Endodermal cell (in vitro differentiated cells): Measurements from ENCODE around the gene IDE. TPM values are rescaled to one million over a fixed set of nuclear protein-coding genes. Genes with fewer than 3 reads are reported as not detected.
"Not testable (repeated sequence)": the region's sequence is repeated elsewhere in the genome, so short reads cannot be mapped to it uniquely, and the experiment has no call there.

Experiments used
- DNase-seq: peaks from one replicate; pipeline ENCODE4 v3.0.0-alpha.2; 2017
- H3K27ac ChIP-seq: 2 replicates; pipeline ENCODE4 v1.5.1; 2013; ENCODE audit warnings: mild to moderate bottlenecking, low read depth, low read length, moderate library complexity
- H3K27me3 ChIP-seq: 2 replicates; pipeline ENCODE4 v1.6.1; 2013; ENCODE audit warnings: mild to moderate bottlenecking, low read length, moderate library complexity; ENCODE audit not compliant: insufficient read depth, control insufficient read depth, poor library complexity, severe bottlenecking
- H3K36me3 ChIP-seq: 2 replicates; pipeline ENCODE4 v1.7.0; 2013; ENCODE audit warnings: mild to moderate bottlenecking, low read length, moderate library complexity; ENCODE audit not compliant: control insufficient read depth, insufficient read depth
- H3K4me1 ChIP-seq: one replicate; pipeline ENCODE4 v1.7.0; 2013; ENCODE audit warnings: low read length; ENCODE audit not compliant: control insufficient read depth, insufficient read depth
- H3K4me3 ChIP-seq: 2 replicates; pipeline ENCODE4 v1.5.1; 2013; ENCODE audit warnings: mild to moderate bottlenecking, low read length, moderate library complexity
- H3K9ac ChIP-seq: 2 replicates; pipeline ENCODE4 v1.6.1; 2013; ENCODE audit warnings: mild to moderate bottlenecking, low read length, moderate library complexity; ENCODE audit not compliant: poor library complexity, severe bottlenecking; ENCODE audit errors: extremely low read depth
- H3K9me3 ChIP-seq: 2 replicates; pipeline ENCODE4 v1.6.1; 2013; ENCODE audit warnings: mild to moderate bottlenecking, low read length, moderate library complexity; ENCODE audit not compliant: control insufficient read depth
- H3K27ac Mint-ChIP-seq: 2 replicates; pipeline ENCODE4 v1.8.0; 2020; ENCODE audit warnings: mixed read lengths
- H3K27me3 Mint-ChIP-seq: 2 replicates; pipeline ENCODE4 v1.8.0; 2021; ENCODE audit warnings: mild to moderate bottlenecking, mixed read lengths; ENCODE audit not compliant: insufficient read depth
- H3K36me3 Mint-ChIP-seq: 2 replicates; pipeline ENCODE4 v1.8.0; 2020; ENCODE audit warnings: low read depth, mixed read lengths
- H3K4me1 Mint-ChIP-seq: 2 replicates; pipeline ENCODE4 v1.8.0; 2020; ENCODE audit warnings: mixed read lengths
- H3K4me3 Mint-ChIP-seq: 2 replicates; pipeline ENCODE4 v1.8.0; 2020; ENCODE audit warnings: mild to moderate bottlenecking, moderate library complexity, mixed read lengths
- H3K9me3 Mint-ChIP-seq: 2 replicates; pipeline ENCODE4 v1.8.0; 2020; ENCODE audit warnings: mild to moderate bottlenecking, mixed read lengths
- WGBS, 2 experiments: methylation state at CpG; one replicate each; pipeline versions ENCODE4 v1.1.5 to v1.1.7; 2013; ENCODE audit warnings: missing lambda C conversion rate in 2 of 2, mixed read lengths in 1 of 2; ENCODE audit not compliant: insufficient coverage in 1 of 2, insufficient read length in 1 of 2; 5-methylcytosine and 5-hydroxymethylcytosine counted together
- total RNA-seq, 2 donors: library from RNA; stranded (reverse); fragmentation: NEBNext Ultra II Directional in 1 of 2; extraction: Animal tissue kit (Norgen Biotek cat#: 25700) in 1 of 2; gene quantifications; 2 replicates in 1 of 2; 3 replicates in 1 of 2; pipeline ENCODE4 v1.2.1, GENCODE V29; 2021
- TF ChIP-seq, protein P1 (sequence below): fragments of 200-600 bp; sonication (generic); conservative IDR thresholded peaks from 2 replicates; pipeline ENCODE4 v1.5.0; 2021; ENCODE audit warnings: antibody characterized with exemption, mild to moderate bottlenecking

The IDE gene
- total RNA-seq, 2 donors from 2014 or later, result 56.3 to 63.3 TPM

- 44 to 60% methylated on average over 15 to 19 of the region's 19 CpGs for WGBS, 2 experiments
- DNase-seq, result peak; percentile 82
- H3K9me3 ChIP-seq, result no peaks in the 10 kb centered on the region
- Mint-ChIP-seq H3K36me3 (no peaks in the 10 kb centered on the region), H3K27me3 (no peaks in the 10 kb centered on the region), H3K4me1 (peaks cover 35% of the 10 kb centered on the region), H3K9me3 (no peaks in the 10 kb centered on the region), H3K4me3 (peak overlapping the region; percentile 93), H3K27ac (peak overlapping the region; percentile 92)
- H3K27ac ChIP-seq, result peak overlapping the region; percentile 61
- H3K4me3 ChIP-seq, result peak overlapping the region; percentile 73
- no peaks in the 10 kb centered on the region for H3K36me3 ChIP-seq
- TF ChIP-seq, protein P1, sequence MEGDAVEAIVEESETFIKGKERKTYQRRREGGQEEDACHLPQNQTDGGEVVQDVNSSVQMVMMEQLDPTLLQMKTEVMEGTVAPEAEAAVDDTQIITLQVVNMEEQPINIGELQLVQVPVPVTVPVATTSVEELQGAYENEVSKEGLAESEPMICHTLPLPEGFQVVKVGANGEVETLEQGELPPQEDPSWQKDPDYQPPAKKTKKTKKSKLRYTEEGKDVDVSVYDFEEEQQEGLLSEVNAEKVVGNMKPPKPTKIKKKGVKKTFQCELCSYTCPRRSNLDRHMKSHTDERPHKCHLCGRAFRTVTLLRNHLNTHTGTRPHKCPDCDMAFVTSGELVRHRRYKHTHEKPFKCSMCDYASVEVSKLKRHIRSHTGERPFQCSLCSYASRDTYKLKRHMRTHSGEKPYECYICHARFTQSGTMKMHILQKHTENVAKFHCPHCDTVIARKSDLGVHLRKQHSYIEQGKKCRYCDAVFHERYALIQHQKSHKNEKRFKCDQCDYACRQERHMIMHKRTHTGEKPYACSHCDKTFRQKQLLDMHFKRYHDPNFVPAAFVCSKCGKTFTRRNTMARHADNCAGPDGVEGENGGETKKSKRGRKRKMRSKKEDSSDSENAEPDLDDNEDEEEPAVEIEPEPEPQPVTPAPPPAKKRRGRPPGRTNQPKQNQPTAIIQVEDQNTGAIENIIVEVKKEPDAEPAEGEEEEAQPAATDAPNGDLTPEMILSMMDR, result peak; percentile 56
- H3K4me1 ChIP-seq, result no peaks in the 10 kb centered on the region
- H3K9ac ChIP-seq, result peak overlapping the region; percentile 57
- H3K27me3 ChIP-seq, result no peaks in the 10 kb centered on the region
Measured at GRCh38 chr10:92590623-92591549, 17.0 kb upstream of the IDE start.

GRCh38 chr10:92582347-92582746 lies 8.5 kb upstream of the IDE start:
- not testable (repeated sequence) for H3K36me3 Mint-ChIP-seq, H3K27me3 Mint-ChIP-seq

DNA sequence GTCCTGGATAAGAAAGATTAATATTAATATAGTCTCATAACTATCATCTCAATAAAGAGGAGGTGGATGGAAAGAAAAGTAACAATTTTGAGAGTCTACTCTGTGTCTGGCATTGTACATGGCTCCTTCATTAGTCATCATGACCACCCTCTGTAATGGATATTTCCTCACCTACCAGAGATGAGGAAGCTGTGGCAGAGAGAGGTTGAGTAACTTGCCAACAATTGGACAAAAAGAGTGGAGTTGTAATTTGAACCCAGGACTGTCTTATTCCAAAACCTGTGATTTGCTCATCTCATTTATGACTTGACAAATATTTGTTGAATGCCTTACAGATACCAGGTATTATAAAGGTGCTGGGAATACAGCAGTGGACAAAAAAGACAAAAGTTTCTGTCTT lies 2.1 kb upstream of the IDE start:
- Mint-ChIP-seq H3K9me3 (no peaks in the 10 kb centered on the region), H3K27me3 (no peaks in the 10 kb centered on the region), H3K4me1 (peaks cover 23% of the 10 kb centered on the region), H3K27ac (no peak overlapping the region), H3K4me3 (no peak overlapping the region), H3K36me3 (no peaks in the 10 kb centered on the region)
- no peak overlapping the region for H3K4me3 ChIP-seq
- no peak for DNase-seq
- H3K9me3 ChIP-seq, result no peaks in the 10 kb centered on the region
- TF ChIP-seq, protein P1, result no peak
- no peak overlapping the region for H3K9ac ChIP-seq
- H3K27me3 ChIP-seq, result no peaks in the 10 kb centered on the region
- no peaks in the 10 kb centered on the region for H3K4me1 ChIP-seq
- H3K36me3 ChIP-seq, result no peaks in the 10 kb centered on the region
- H3K27ac ChIP-seq, result no peak overlapping the region

More at GRCh38 chr10:92582347-92582746, 8.5 kb upstream of the IDE start:
- not testable (repeated sequence) for H3K9me3 ChIP-seq, H3K4me1 Mint-ChIP-seq, H3K9me3 Mint-ChIP-seq, H3K27ac ChIP-seq, DNase-seq, H3K27ac Mint-ChIP-seq, H3K4me1 ChIP-seq, H3K36me3 ChIP-seq, H3K27me3 ChIP-seq, H3K9ac ChIP-seq, H3K4me3 ChIP-seq, H3K4me3 Mint-ChIP-seq
- 93 to 96% methylated on average over 5 to 6 of the region's 6 CpGs for WGBS, 2 experiments
